ENCODE measurements around the gene RAPGEF5. TPM values are rescaled to one million over a fixed set of nuclear protein-coding genes. Genes with fewer than 3 reads are reported as not detected.

The RAPGEF5 gene
- total RNA-seq, 1 experiment from 2014 or later, result 13.3 TPM

GRCh38 chr7:22090107-22090506 is 266.8 kb downstream of the RAPGEF5 start:
- no peak for DNase-seq
- H3K79me2 ChIP-seq (ENCODE audit: insufficient read depth, low read length), result no peaks in the 10 kb centered on the region
- H4K8ac ChIP-seq (replicated peaks; ENCODE audit: insufficient read length, low read depth, low read length), result no peak overlapping the region
- no peak overlapping the region for H4K5ac ChIP-seq (ENCODE audit: insufficient read length, low read depth, low read length)
- no peaks in the 10 kb centered on the region for H3K23me2 ChIP-seq (ENCODE audit: insufficient read length, low read depth, low read length, poor library complexity, severe bottlenecking)
- Mint-ChIP-seq H3K36me3 (ENCODE audit: insufficient read depth in 1 of 3, low read depth in 3 of 3) (peaks cover 6 to 24% (median 11%) of the 10 kb centered on the region in 3 experiments; a peak in 6 of 7 replicates), H3K9me3 (peaks cover 23 to 26% of the 10 kb centered on the region in 2 experiments), H3K4me1 (peaks cover 5 to 8% of the 10 kb centered on the region in 2 experiments), H3K27ac (no peak overlapping the region), H3K4me3 (no peak overlapping the region), H3K27me3 (ENCODE audit: low read depth) (peaks cover 13% of the 10 kb centered on the region)
- no peak overlapping the region for H4K91ac ChIP-seq (ENCODE audit: insufficient read length, low read depth, low read length)
- TF ChIP-seq CTCF (conservative IDR thresholded peaks at IDR 0.05), result no peak
- no peak overlapping the region for H3K56ac ChIP-seq (ENCODE audit: insufficient read length, low read depth, low read length)
- no peaks in the 10 kb centered on the region for H4K20me1 ChIP-seq (ENCODE audit: control insufficient read depth, insufficient read depth, insufficient read length)
- no peak overlapping the region for H3K4ac ChIP-seq (ENCODE audit: low read depth, low read length)
- no peak overlapping the region for H3K23ac ChIP-seq (ENCODE audit: insufficient read length, low read depth, low read length)
- no peak overlapping the region for H3K14ac ChIP-seq (ENCODE audit: insufficient read depth, low read length)
- no peaks in the 10 kb centered on the region for H3K9me3 ChIP-seq (ENCODE audit: control insufficient read depth, low read depth, low read length)
- H3K27me3 ChIP-seq (ENCODE audit: insufficient read depth, low read length), result no peaks in the 10 kb centered on the region
- H2BK120ac ChIP-seq (ENCODE audit: low read depth, low read length, poor library complexity, severe bottlenecking), result no peak overlapping the region
- no peak overlapping the region for H3K4me2 ChIP-seq (ENCODE audit: insufficient read depth, insufficient read length, low read length)
- no peak overlapping the region for H3K9ac ChIP-seq (ENCODE audit: extremely low read depth, insufficient read length, low read length)
- H2BK12ac ChIP-seq (ENCODE audit: insufficient read length, low read depth, low read length), result no peak overlapping the region
- H3K27ac ChIP-seq (ENCODE audit: insufficient read length, low read depth, low read length), result no peak overlapping the region
- H2AFZ ChIP-seq (ENCODE audit: low read length), result no peak overlapping the region
- H2BK15ac ChIP-seq (ENCODE audit: low read depth, low read length), result no peak overlapping the region
- H3K18ac ChIP-seq (ENCODE audit: insufficient read length, low read depth, low read length), result no peak overlapping the region
- H3K4me1 ChIP-seq (ENCODE audit: insufficient read depth, low read length), result no peaks in the 10 kb centered on the region
- no CpG with 5 or more reads among the region's 22 CpGs for WGBS (ENCODE audit: extremely low coverage, insufficient read length, low lambda C conversion rate)
- H3T11ph ChIP-seq (ENCODE audit: low read length), result no peak overlapping the region
- no peak overlapping the region for H2AK5ac ChIP-seq (ENCODE audit: insufficient read length, low read length)
- no peak overlapping the region for H2BK5ac ChIP-seq (ENCODE audit: insufficient read length, low read length)
- no peaks in the 10 kb centered on the region for H3K79me1 ChIP-seq (ENCODE audit: insufficient read depth, low read depth, low read length, poor library complexity, severe bottlenecking)
- H2BK20ac ChIP-seq (ENCODE audit: low read depth, low read length, poor library complexity, severe bottlenecking), result no peak overlapping the region

Data from H9 (cell line).